ENCODE results near the gene PCDHGA1. TPM values are rescaled to one million over a fixed set of nuclear protein-coding genes. Genes with fewer than 3 reads are reported as not detected.

The PCDHGA1 gene
- polyA plus RNA-seq, 2 of the 4 experiments (the other 2 are of a cell fraction), result 0.32 to 0.71 TPM

GRCh38 chr5:141478321-141478945, 148.1 kb downstream of the PCDHGA1 start:
- no peak overlapping the region for H3K4me3 ChIP-seq
- WGBS (ENCODE audit: missing lambda C conversion rate), result 80% methylated on average over 17 of the region's 20 CpGs
- ChIA-PET CTCF (interaction anchor here (0.7 to 2.7 kb wide), 7 partner anchors 12 to 113 kb away, joined by 3 to 9 read pairs (median 4); no protein-coding TSS in a partner anchor), POLR2A (no interaction called here)
- H3K9me3 ChIP-seq, result no peaks in the 10 kb centered on the region; the same call in 2 of the 3 replicates
- H3K4me1 ChIP-seq, result no peaks in the 10 kb centered on the region
- H3K27ac ChIP-seq, result no peak overlapping the region
- FAIRE-seq (no peak), ATAC-seq (no peak), DNase-seq (ENCODE audit: low read depth in 1 of 2, low spot score in 1 of 2) (no peak)
- no peak overlapping the region for H3K4me2 ChIP-seq
- TF ChIP-seq EHMT2 (IDR thresholded peaks at IDR 0.05; ENCODE audit: low read depth) (no peak), EP300 (IDR thresholded peaks at IDR 0.05) (no peak), MAZ (IDR thresholded peaks at IDR 0.05; ENCODE audit: borderline replicate concordance, low read depth, low read length) (no peak), EHF (CRISPR knock-in tag; IDR thresholded peaks at IDR 0.05) (no peak), KDM1A (IDR thresholded peaks at IDR 0.05; ENCODE audit: low read depth) (no peak), HOXB5 (CRISPR knock-in tag; IDR thresholded peaks at IDR 0.05) (no peak), CHD4 (IDR thresholded peaks at IDR 0.05; ENCODE audit: borderline replicate concordance) (no peak), NPAS2 (CRISPR knock-in tag; IDR thresholded peaks at IDR 0.05; ENCODE audit: borderline replicate concordance) (no peak), RFX5 (IDR thresholded peaks at IDR 0.05) (no peak)

GRCh38 chr5:141479776-141480175, 149.5 kb downstream of the PCDHGA1 start:
- H3K9me3 ChIP-seq, result no peaks in the 10 kb centered on the region; the same call in 2 of the 3 replicates
- H3K4me1 ChIP-seq, result no peaks in the 10 kb centered on the region
- no peak overlapping the region for H3K4me2 ChIP-seq
- ATAC-seq, result no peak
- FAIRE-seq, result no peak
- ChIA-PET CTCF (interaction anchor here (1.1 to 1.9 kb wide), 2 partner anchors 32 to 45 kb away, joined by 4 to 5 read pairs; no protein-coding TSS in a partner anchor), POLR2A (no interaction called here)
- no peak overlapping the region for H3K27ac ChIP-seq
- H3K4me3 ChIP-seq, result no peak overlapping the region
- no peak for TF ChIP-seq TFCP2L1 (CRISPR knock-in tag; IDR thresholded peaks at IDR 0.05)
- no peak for TF ChIP-seq SMC3 (IDR thresholded peaks at IDR 0.05)
- TF ChIP-seq RCOR1 (IDR thresholded peaks at IDR 0.05; ENCODE audit: low read depth, low read length), result no peak
- TF ChIP-seq GATA3 (IDR thresholded peaks at IDR 0.05; ENCODE audit: borderline replicate concordance), result no peak
- no peak for TF ChIP-seq MYC (IDR thresholded peaks at IDR 0.05; ENCODE audit: borderline replicate concordance, low read length)
- no peak for TF ChIP-seq CBX2 (IDR thresholded peaks at IDR 0.05; ENCODE audit: borderline replicate concordance, low read depth)
- TF ChIP-seq KDM5A (IDR thresholded peaks at IDR 0.05), result no peak
- TF ChIP-seq MAX (IDR thresholded peaks at IDR 0.05), result no peak
- no peak for TF ChIP-seq ZC3H11A (IDR thresholded peaks at IDR 0.05)
- no peak for TF ChIP-seq FOSB (CRISPR knock-in tag; IDR thresholded peaks at IDR 0.05)
- no peak for TF ChIP-seq REST (IDR thresholded peaks at IDR 0.05)
- no peak for TF ChIP-seq RAD21 (conservative IDR thresholded peaks at IDR 0.05 in 1 of 2, IDR thresholded peaks at IDR 0.05 in 1 of 2)
- no peak for TF ChIP-seq CHD2 (IDR thresholded peaks at IDR 0.05; ENCODE audit: low read length, partially characterized antibody)
- no peak for DNase-seq (ENCODE audit: low read depth in 1 of 2, low spot score in 1 of 2)
